GM18520 (cell line): ENCODE results near the gene PTPRN2.

Source experiments
- ATAC-seq: cut with Tn5 transposase; IDR thresholded peaks from one replicate; pipeline ENCODE4 v1.9.1; 2021; ENCODE audit not compliant: unreplicated experiment

PTPRN2 gene

GRCh38 chr7:158129037-158130022 is 458.3 kb downstream of the PTPRN2 start:
- no peak for ATAC-seq

- ATAC-seq = no peak
These were observed 459.1 kb downstream of the PTPRN2 start for GRCh38 chr7:158128572-158128971.

GRCh38 chr7:158127241-158127640 is 460.4 kb downstream of the PTPRN2 start:
- ATAC-seq = no peak

- ATAC-seq = no peak
These were observed 461.0 kb downstream of the PTPRN2 start for GRCh38 chr7:158126661-158127060.

- ATAC-seq = no peak
These were observed 461.9 kb downstream of the PTPRN2 start for GRCh38 chr7:158125721-158126120.

GRCh38 chr7:158125091-158125490 is 462.5 kb downstream of the PTPRN2 start:
- ATAC-seq = no peak

- no peak for ATAC-seq
These were observed 462.9 kb downstream of the PTPRN2 start for GRCh38 chr7:158124671-158125079.

- no peak for ATAC-seq
These were observed 463.9 kb downstream of the PTPRN2 start for GRCh38 chr7:158123753-158124152.

GRCh38 chr7:158123214-158123613 is 464.4 kb downstream of the PTPRN2 start:
- no peak for ATAC-seq

- no peak for ATAC-seq
These were observed 466.1 kb downstream of the PTPRN2 start for GRCh38 chr7:158121441-158122045.

GRCh38 chr7:158120716-158121115 is 466.9 kb downstream of the PTPRN2 start:
- no peak for ATAC-seq

GRCh38 chr7:158120316-158120715 is 467.3 kb downstream of the PTPRN2 start:
- ATAC-seq = no peak

- no peak for ATAC-seq
These were observed 470.0 kb downstream of the PTPRN2 start for GRCh38 chr7:158117341-158118222.

- no peak for ATAC-seq
These were observed 471.4 kb downstream of the PTPRN2 start for GRCh38 chr7:158116235-158116634.

GRCh38 chr7:158114056-158114850 is 473.4 kb downstream of the PTPRN2 start:
- ATAC-seq = no peak

- ATAC-seq = no peak
These were observed 474.1 kb downstream of the PTPRN2 start for GRCh38 chr7:158113321-158114025.

GRCh38 chr7:158112571-158113320 is 474.9 kb downstream of the PTPRN2 start:
- no peak for ATAC-seq

- no peak for ATAC-seq
These were observed 475.6 kb downstream of the PTPRN2 start for GRCh38 chr7:158111906-158112570.
